Caco-2 (cell line): Measurements from ENCODE around the gene VCP. TPM values are rescaled to one million over a fixed set of nuclear protein-coding genes. Genes with fewer than 3 reads are reported as not detected.

Experiments used
- BruUV-seq: library from RNA; stranded (reverse); fragments of 400-500 nt; replicated peaks from 2 replicates; lab custom pipeline; 2021; lab: Mats Ljungman, UMichigan
- CTCF ChIA-PET: fragments of 300-600 bp; sonication (Branson Sonifier 250); formaldehyde crosslinking; loops from one replicate; lab custom pipeline; 2022; ENCODE audit warnings: antibody characterized with exemption; lab: Charles Lee
- POLR2A ChIA-PET: fragments of 300-600 bp; sonication (Branson Sonifier 250); formaldehyde crosslinking; loops from one replicate; lab custom pipeline; 2022; ENCODE audit warnings: antibody characterized with exemption; lab: Charles Lee
- DNase-seq, 2 experiments: peaks; one replicate each; pipeline versions ENCODE4 v3.0.0 to v3.0.0-alpha.2; 2020 to 2022
- H3K27me3 ChIP-seq: replicated peaks from 2 replicates; pipeline ENCODE4 v1.6.0; 2011; ENCODE audit warnings: low read length; ENCODE audit not compliant: control insufficient read depth, insufficient read depth
- H3K36me3 ChIP-seq: 2 replicates; pipeline ENCODE4 v1.5.1; 2011; ENCODE audit warnings: low read length; ENCODE audit not compliant: control insufficient read depth, insufficient read depth
- H3K4me1 ChIP-seq: fragments of 250-450 bp; sonication (Bioruptor Pico); 2 replicates; pipeline ENCODE4 v1.5.1; 2020; ENCODE audit warnings: mild to moderate bottlenecking
- H3K4me3 ChIP-seq: 2 replicates; pipeline ENCODE4 v1.5.1; 2011; ENCODE audit warnings: low read depth, mild to moderate bottlenecking, control low read depth, low read length
- H3K9me3 ChIP-seq: fragments of 250-450 bp; sonication (Bioruptor Pico); 2 replicates; pipeline ENCODE4 v1.5.1; 2020; ENCODE audit warnings: mild to moderate bottlenecking, moderate library complexity
- H3K27ac Mint-ChIP-seq: one replicate; pipeline ENCODE4 v1.8.0; 2022; ENCODE audit warnings: mixed read lengths; ENCODE audit not compliant: unreplicated experiment
- H3K27me3 Mint-ChIP-seq: one replicate; pipeline ENCODE4 v1.8.0; 2022; ENCODE audit warnings: mixed read lengths; ENCODE audit not compliant: insufficient read depth, unreplicated experiment
- H3K36me3 Mint-ChIP-seq: one replicate; pipeline ENCODE4 v1.8.0; 2022; ENCODE audit warnings: mild to moderate bottlenecking, mixed read lengths; ENCODE audit not compliant: insufficient read depth, unreplicated experiment
- H3K4me1 Mint-ChIP-seq: one replicate; pipeline ENCODE4 v1.8.0; 2022; ENCODE audit warnings: low read depth, mixed read lengths; ENCODE audit not compliant: unreplicated experiment
- H3K4me3 Mint-ChIP-seq: one replicate; pipeline ENCODE4 v1.8.0; 2022; ENCODE audit warnings: mild to moderate bottlenecking, moderate library complexity, mixed read lengths; ENCODE audit not compliant: unreplicated experiment
- H3K9me3 Mint-ChIP-seq: one replicate; pipeline ENCODE4 v1.8.0; 2022; ENCODE audit warnings: mixed read lengths; ENCODE audit not compliant: unreplicated experiment
- CTCF ChIP-seq, 2 experiments: fragments of 200-600 bp in 1 of 2; IDR thresholded peaks; 1 replicate in 1 of 2; 2 replicates in 1 of 2; pipeline versions ENCODE4 v1.5.1 to v1.8.0; 2011 to 2022; ENCODE audit warnings: antibody characterized with exemption in 1 of 2, control low read depth in 1 of 2, inconsistent platforms in 1 of 2, low read depth in 1 of 2, low read length in 1 of 2, mild to moderate bottlenecking in 1 of 2, moderate library complexity in 1 of 2; ENCODE audit not compliant: insufficient read depth in 1 of 2, severe bottlenecking in 1 of 2, unreplicated experiment in 1 of 2
- intact Hi-C: fragments of 100-400 bp; cut with micrococcal nuclease; formaldehyde crosslinking; loops from one replicate; pipeline ENCODE4 v1.10.0; 2022; ENCODE audit not compliant: unreplicated experiment
- total RNA-seq: library from RNA; stranded (reverse); gene quantifications from 2 replicates; pipeline ENCODE4 v1.2.3, GENCODE V29; 2022

The VCP gene
- total RNA-seq, 1 experiment from 2014 or later = 281 TPM

GRCh38 chr9:35116539-35116897, 44.1 kb upstream of the VCP start:
- TF ChIP-seq CTCF (IDR thresholded peaks at IDR 0.05; ENCODE audit: insufficient read depth in 1 of 2, low read depth in 1 of 2, low read length in 1 of 2, severe bottlenecking in 1 of 2, unreplicated experiment in 1 of 2) = no peak
- H3K9me3 ChIP-seq = no peaks in the 10 kb centered on the region
- peak overlapping the region; percentile 68 for H3K27ac Mint-ChIP-seq
- H3K9me3 Mint-ChIP-seq = no peaks in the 10 kb centered on the region
- CTCF ChIA-PET = interaction anchor here (0.6 to 3.0 kb wide), 11 partner anchors 13 to 479 kb away, joined by 3 to 54 read pairs (median 4); partner anchors contain the start of genes SIGMAR1 and UNC13B
- peak overlapping the region; percentile 91 for H3K4me3 Mint-ChIP-seq
- no peaks in the 10 kb centered on the region for H3K27me3 Mint-ChIP-seq
- H3K4me1 ChIP-seq = peaks cover 25% of the 10 kb centered on the region
- H3K36me3 Mint-ChIP-seq = peaks cover 18% of the 10 kb centered on the region
- peaks cover 21% of the 10 kb centered on the region for H3K4me1 Mint-ChIP-seq
- peak overlapping the region; percentile 92 for H3K4me3 ChIP-seq
- H3K36me3 ChIP-seq = no peaks in the 10 kb centered on the region
- intact Hi-C loops = loop anchor here (1.0 to 10.0 kb wide), 6 partner anchors 45 to 618 kb away; partner anchors contain the start of genes CREB3 and TLN1
- H3K27me3 ChIP-seq = no peaks in the 10 kb centered on the region
- no TSS peak for BruUV-seq
- POLR2A ChIA-PET = interaction anchor here (0.7 to 3.3 kb wide), 4 partner anchors 13 to 695 kb away, joined by 3 to 26 read pairs (median 8); partner anchors contain the start of genes PIGO, STOML2 and UNC13B
- no peak for DNase-seq

GRCh38 chr9:35115680-35116538, 43.5 kb upstream of the VCP start, which contains the start of gene ATOSB:
TSS of gene ATOSB (minus strand) at chr9:35115862. CDS start at chr9:35108274, 7,588 bp downstream.
- TF ChIP-seq CTCF (IDR thresholded peaks at IDR 0.05; ENCODE audit: insufficient read depth in 1 of 2, low read depth in 1 of 2, low read length in 1 of 2, severe bottlenecking in 1 of 2, unreplicated experiment in 1 of 2) = no peak
- Histone ChIP-seq H3K9me3 (no peaks in the 10 kb centered on the region), H3K4me1 (peaks cover 25% of the 10 kb centered on the region), H3K36me3 (no peaks in the 10 kb centered on the region), H3K4me3 (peak within 1 kb of the TSS; percentile 92), H3K27me3 (no peaks in the 10 kb centered on the region)
- DNase-seq = peak; percentile 98 to 99
- Mint-ChIP-seq H3K36me3 (peaks cover 23% of the 10 kb centered on the region), H3K4me1 (peaks cover 22% of the 10 kb centered on the region), H3K27ac (peak within 1 kb of the TSS; percentile 68), H3K27me3 (no peaks in the 10 kb centered on the region), H3K9me3 (no peaks in the 10 kb centered on the region), H3K4me3 (peak within 1 kb of the TSS; percentile 91)
- intact Hi-C loops = loop anchor here (1.0 to 10.0 kb wide), 7 partner anchors 13 to 619 kb away; partner anchors contain the start of genes CREB3, STOML2 and TLN1
- CTCF ChIA-PET = interaction anchor here (0.6 to 3.0 kb wide), 14 partner anchors 10 to 478 kb away, joined by 3 to 54 read pairs (median 4); partner anchors contain the start of genes SIGMAR1, STOML2, UNC13B and VCP
- no TSS peak for BruUV-seq
- POLR2A ChIA-PET = interaction anchor here (0.5 to 3.3 kb wide), 8 partner anchors 13 to 143 kb away, joined by 3 to 26 read pairs (median 6); partner anchors contain the start of genes FANCG, PIGO, STOML2 and UNC13B
